ENCODE data around the gene TET2. TPM values are rescaled to one million over a fixed set of nuclear protein-coding genes. Genes with fewer than 3 reads are reported as not detected.
A peak's percentile ranks its signal among the peaks of the same experiment; 100 is the strongest.

TET2 gene
- total and polyA plus RNA-seq, 2 of the 4 experiments (the other 2 are of a cell fraction) = 5.6 to 25.3 TPM

- H4K8ac ChIP-seq (ENCODE audit: low read depth in 2 of 2, low read length in 2 of 2) = no peak overlapping the region
- dilution Hi-C loops (cut with HindIII; ENCODE audit: low sequenced_read_pairs, unreplicated experiment) (no loop called here), in situ Hi-C loops (cut with MboI; ENCODE audit: low sequenced_read_pairs) (no loop called here), intact Hi-C loops (cut with micrococcal nuclease) (no loop called here)
- no peak overlapping the region for H3K23ac ChIP-seq (ENCODE audit: low read depth, low read length)
- BruUV-seq (replicated peaks) = no TSS peak
- no peak overlapping the region for H3K4me3 ChIP-seq (ENCODE audit: insufficient read depth, low read depth, low read length)
- no CpG with 5 or more reads among the region's 4 CpGs for whole genome bisulfite sequencing, 2 experiments (ENCODE audit: extremely low coverage in 2 of 2, insufficient read length in 1 of 2)
- ChIA-PET CTCF (interaction anchor here (1.3 kb wide), 1 partner anchor 241 kb away, joined by 4 read pairs; the partner anchor contains the start of gene PPA2), POLR2A (ENCODE audit: unreplicated experiment) (no interaction called here)
- peak overlapping the region; percentile 40; the same call in 1 of the 2 replicates for H3K4me2 ChIP-seq (ENCODE audit: low read depth, low read length)
- H3K9me1 ChIP-seq (ENCODE audit: insufficient read depth, low read length) = peaks cover 6% of the 10 kb centered on the region; the same call in 1 of the 2 replicates
- no peak overlapping the region for H3K14ac ChIP-seq (replicated peaks; ENCODE audit: low read depth, low read length)
- H3K4me1 ChIP-seq (ENCODE audit: control insufficient read depth, insufficient read depth, low read length) = peaks cover 3% of the 10 kb centered on the region; the same call in 1 of the 2 replicates
- no peak overlapping the region for H2BK5ac ChIP-seq (ENCODE audit: low read depth, low read length, poor library complexity, severe bottlenecking)
- H2AFZ ChIP-seq (replicated peaks; ENCODE audit: low read length, poor library complexity) = no peak overlapping the region
- no peak overlapping the region for H2AK5ac ChIP-seq (ENCODE audit: low read depth, low read length)
- peak; percentile 89 for ATAC-seq (ENCODE audit: low read depth)
- peaks cover 18 to 22% of the 10 kb centered on the region in 2 experiments for H3K79me1 ChIP-seq (ENCODE audit: low read depth in 1 of 2, low read length in 2 of 2)
- no peak overlapping the region for H2BK120ac ChIP-seq (ENCODE audit: low read depth, low read length)
- no peaks in the 10 kb centered on the region for H3K9me3 ChIP-seq (ENCODE audit: control insufficient read depth, insufficient read depth, low read length)
- H4K20me1 ChIP-seq (ENCODE audit: insufficient read depth, low read length) = peaks cover 7% of the 10 kb centered on the region; the same call in 1 of the 2 replicates
- TF ChIP-seq CTCF (conservative IDR thresholded peaks at IDR 0.05; ENCODE audit: low read depth, low read length) = no peak
- TF ChIP-seq SMC3 (IDR thresholded peaks at IDR 0.05; ENCODE audit: low read depth, low read length) = no peak
- TF ChIP-seq MAFK (IDR thresholded peaks at IDR 0.05; ENCODE audit: low read depth, low read length) = no peak
- TF ChIP-seq POLR2A (IDR thresholded peaks at IDR 0.05; ENCODE audit: low read depth, low read length) = no peak
- TF ChIP-seq CHD1 (IDR thresholded peaks at IDR 0.05; ENCODE audit: low read depth, low read length) = no peak
- no peak for TF ChIP-seq USF2 (IDR thresholded peaks at IDR 0.05; ENCODE audit: low read depth, low read length)
- TF ChIP-seq MXI1 (IDR thresholded peaks at IDR 0.05; ENCODE audit: borderline replicate concordance, low read depth, low read length) = no peak
- TF ChIP-seq FOS (IDR thresholded peaks at IDR 0.05; ENCODE audit: low read depth, low read length) = no peak
- TF ChIP-seq ELK1 (IDR thresholded peaks at IDR 0.05; ENCODE audit: borderline replicate concordance, low read depth, low read length) = no peak
- TF ChIP-seq RCOR1 (IDR thresholded peaks at IDR 0.05; ENCODE audit: insufficient replicate concordance, low read length) = no peak
- TF ChIP-seq BHLHE40 (IDR thresholded peaks at IDR 0.05; ENCODE audit: low read depth, low read length) = no peak
- H3K27me3 ChIP-seq (ENCODE audit: control insufficient read depth, insufficient read depth, low read length) = no peaks in the 10 kb centered on the region
- no peak overlapping the region for H3K56ac ChIP-seq (ENCODE audit: extremely low read depth, insufficient read depth, low read length)
- H4K91ac ChIP-seq (ENCODE audit: insufficient read depth, low read depth, low read length) = no peak overlapping the region
- no peak overlapping the region for H2AK9ac ChIP-seq (replicated peaks; ENCODE audit: low read depth, low read length, poor library complexity)
- H3K4ac ChIP-seq (ENCODE audit: low read depth, low read length) = no peak overlapping the region
- H2BK20ac ChIP-seq (ENCODE audit: low read depth, low read length) = no peak overlapping the region
- H3K27ac ChIP-seq (ENCODE audit: insufficient read depth, low read length) = no peak overlapping the region
- no peak overlapping the region; the same call in 1 of the 2 replicates for H3K18ac ChIP-seq (ENCODE audit: low read depth, low read length)
- H2BK15ac ChIP-seq (ENCODE audit: low read depth, low read length) = no peak overlapping the region
- DNase-seq = peak; percentile 23
- H3K9ac ChIP-seq (ENCODE audit: low read depth, low read length) = no peak overlapping the region
- H3K36me3 ChIP-seq (ENCODE audit: control insufficient read depth, insufficient read depth, low read length) = peaks cover 21% of the 10 kb centered on the region
- H4K5ac ChIP-seq (ENCODE audit: low read depth, low read length) = no peak overlapping the region
These were observed 85.7 kb downstream of the TET2 start for GRCh38 chr4:105232374-105232773.
